ENCODE results near the gene MAP3K2. TPM values are rescaled to one million over a fixed set of nuclear protein-coding genes. Genes with fewer than 3 reads are reported as not detected.

Gene MAP3K2
- total RNA-seq, 3 donors from 2014 or later (not counting 1 experiment from before 2014, with no cell fraction given), result 99.4 to 109 (median 106) TPM

GRCh38 chr2:127397568-127398238, 9.9 kb upstream of the MAP3K2 start:
- Mint-ChIP-seq H3K27me3 (ENCODE audit: low read depth in 2 of 2) (peaks cover 0 to 6% of the 10 kb centered on the region in 2 donors), H3K27ac (peak overlapping the region in 1 of 2 donors; percentile 57), H3K36me3 (no peaks in the 10 kb centered on the region), H3K9me3 (no peaks in the 10 kb centered on the region), H3K4me3 (no peak overlapping the region), H3K4me1 (no peaks in the 10 kb centered on the region)
- WGBS (ENCODE audit: insufficient coverage), result 92% methylated on average over 8 of the region's 9 CpGs
- H3K4me1 ChIP-seq (ENCODE audit: control insufficient read depth, insufficient read depth, low read length), result no peaks in the 10 kb centered on the region
- DNase-seq, result no peak
- H3K36me3 ChIP-seq (ENCODE audit: control insufficient read depth, insufficient read depth, low read length), result no peaks in the 10 kb centered on the region
- intact Hi-C loops (cut with micrococcal nuclease), result no loop called here
- no peak overlapping the region for H3K4me3 ChIP-seq (ENCODE audit: low read length)
- ATAC-seq, result no peak
- H3K27ac ChIP-seq (ENCODE audit: low read length), result no peak overlapping the region
- H3K9me3 ChIP-seq (ENCODE audit: control insufficient read depth, insufficient read depth, low read length), result no peaks in the 10 kb centered on the region
- H3K27me3 ChIP-seq (ENCODE audit: control insufficient read depth, insufficient read depth, low read length), result no peaks in the 10 kb centered on the region
- TF ChIP-seq CTCF (IDR thresholded peaks at IDR 0.05), result no peak

- ATAC-seq (no peak), DNase-seq (no peak)
- WGBS (ENCODE audit: insufficient coverage), result 91% methylated on average over 3 of the region's 3 CpGs
- intact Hi-C loops (cut with micrococcal nuclease), result no loop called here
- Histone ChIP-seq H3K9me3 (ENCODE audit: control insufficient read depth, insufficient read depth, low read length) (no peaks in the 10 kb centered on the region), H3K27ac (ENCODE audit: low read length) (no peak overlapping the region), H3K36me3 (ENCODE audit: control insufficient read depth, insufficient read depth, low read length) (no peaks in the 10 kb centered on the region), H3K27me3 (ENCODE audit: control insufficient read depth, insufficient read depth, low read length) (no peaks in the 10 kb centered on the region), H3K4me1 (ENCODE audit: control insufficient read depth, insufficient read depth, low read length) (peaks cover 10% of the 10 kb centered on the region), H3K4me3 (ENCODE audit: low read length) (no peak overlapping the region)
- Mint-ChIP-seq H3K27me3 (ENCODE audit: low read depth in 2 of 2) (no peaks in the 10 kb centered on the region), H3K9me3 (no peaks in the 10 kb centered on the region), H3K36me3 (no peaks in the 10 kb centered on the region), H3K27ac (no peak overlapping the region), H3K4me3 (no peak overlapping the region), H3K4me1 (no peaks in the 10 kb centered on the region)
- TF ChIP-seq CTCF (IDR thresholded peaks at IDR 0.05), result no peak
Observed at GRCh38 chr2:127394492-127394891, 6.7 kb upstream of the MAP3K2 start.

GRCh38 chr2:127392828-127393578, 5.2 kb upstream of the MAP3K2 start:
- ATAC-seq, result no peak
- H3K9me3 ChIP-seq (ENCODE audit: control insufficient read depth, insufficient read depth, low read length), result no peaks in the 10 kb centered on the region
- H3K27me3 Mint-ChIP-seq (ENCODE audit: low read depth in 2 of 2), result no peaks in the 10 kb centered on the region
- no peak overlapping the region for H3K27ac ChIP-seq (ENCODE audit: low read length)
- intact Hi-C loops (cut with micrococcal nuclease), result no loop called here
- TF ChIP-seq CTCF (IDR thresholded peaks at IDR 0.05), result no peak
- H3K4me1 ChIP-seq (ENCODE audit: control insufficient read depth, insufficient read depth, low read length), result peaks cover 20% of the 10 kb centered on the region
- H3K27me3 ChIP-seq (ENCODE audit: control insufficient read depth, insufficient read depth, low read length), result no peaks in the 10 kb centered on the region
- H3K4me3 ChIP-seq (ENCODE audit: low read length), result no peak overlapping the region
- H3K4me3 Mint-ChIP-seq, result no peak overlapping the region
- H3K9me3 Mint-ChIP-seq, result no peaks in the 10 kb centered on the region
- no peaks in the 10 kb centered on the region for H3K36me3 ChIP-seq (ENCODE audit: control insufficient read depth, insufficient read depth, low read length)
- 91% methylated on average over 1 of the region's 1 CpG for WGBS (ENCODE audit: insufficient coverage)
- H3K36me3 Mint-ChIP-seq, result no peaks in the 10 kb centered on the region
- H3K4me1 Mint-ChIP-seq, result peaks cover 9 to 10% of the 10 kb centered on the region in 2 donors
- H3K27ac Mint-ChIP-seq, result peak overlapping the region in 1 of 2 donors; percentile 5
- DNase-seq, result no peak

Measured in natural killer cell (primary cell).